ENCODE results near the gene HSD11B1L.

DNA sequence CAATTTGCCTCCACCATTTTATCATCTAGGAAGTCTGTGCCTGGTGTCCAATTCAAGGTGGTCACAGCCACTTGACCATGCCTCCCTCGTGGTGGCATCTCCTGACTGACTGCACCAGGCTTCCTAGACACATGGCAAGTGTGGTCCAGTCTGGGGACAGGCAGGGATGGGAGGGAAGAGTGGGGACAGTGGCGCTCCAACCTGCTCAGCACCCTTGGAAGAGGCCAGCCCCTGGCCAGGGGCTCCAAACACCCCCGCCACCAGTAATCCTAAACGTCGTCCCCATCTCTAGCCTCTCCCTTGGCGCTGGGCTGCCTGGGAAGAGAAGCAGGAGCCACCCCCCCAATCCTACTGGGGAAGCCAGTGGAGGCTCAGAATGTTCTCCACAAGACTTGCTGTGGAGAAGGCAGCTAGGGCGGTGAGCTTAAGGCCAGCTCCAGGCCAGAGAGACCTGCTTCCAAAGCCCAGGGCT, 11.9 kb downstream of the HSD11B1L start:
- TF ChIP-seq ZNF660 (tag by site-specific recombination; IDR thresholded peaks at IDR 0.05) (no peak), CTCF (tag by site-specific recombination; IDR thresholded peaks at IDR 0.05) (no peak), ZNF423 (tag by site-specific recombination; IDR thresholded peaks at IDR 0.05) (no peak), ZNF155 (tag by site-specific recombination; IDR thresholded peaks at IDR 0.05) (no peak)
